ENCODE results near the gene MLKL.

- TF ChIP-seq CTCF (IDR thresholded peaks at IDR 0.05) (peak; percentile 27; the same call in 1 of the 2 replicates), JUN (CRISPR knock-in tag; IDR thresholded peaks at IDR 0.05) (no peak), E2F5 (CRISPR knock-in tag; IDR thresholded peaks at IDR 0.05) (no peak), ZBTB21 (CRISPR knock-in tag; IDR thresholded peaks at IDR 0.05; ENCODE audit: borderline replicate concordance) (no peak), USF2 (CRISPR knock-in tag; IDR thresholded peaks at IDR 0.05) (no peak), ERG (CRISPR knock-in tag; IDR thresholded peaks at IDR 0.05) (no peak), ATF6 (CRISPR knock-in tag; IDR thresholded peaks at IDR 0.05) (no peak), MAX (CRISPR knock-in tag; IDR thresholded peaks at IDR 0.05) (no peak), USF1 (CRISPR knock-in tag; IDR thresholded peaks at IDR 0.05) (no peak), NFE2L1 (CRISPR knock-in tag; IDR thresholded peaks at IDR 0.05) (no peak), FOXJ3 (CRISPR knock-in tag; IDR thresholded peaks at IDR 0.05; ENCODE audit: borderline replicate concordance) (no peak), ZNF425 (CRISPR knock-in tag; conservative IDR thresholded peaks at IDR 0.05) (no peak)
Observed at GRCh38 chr16:74650966-74651567, 49.6 kb downstream of the MLKL start.

All from WTC11 (cell line).